HG02623 (cell line): ENCODE results near the gene IL3.
A peak's percentile ranks its signal among the peaks of the same experiment; 100 is the strongest.

Experiments used
- ATAC-seq: cut with Tn5 transposase; IDR thresholded peaks from one replicate; pipeline ENCODE4 v1.9.1; 2021; ENCODE audit warnings: moderate library complexity; ENCODE audit not compliant: unreplicated experiment

The IL3 gene

GRCh38 chr5:132056610-132057497 is 3.6 kb upstream of the IL3 start:
- ATAC-seq, result no peak

- ATAC-seq, result no peak
Measured at GRCh38 chr5:132057498-132058255, 2.8 kb upstream of the IL3 start.

- no peak for ATAC-seq
Measured at GRCh38 chr5:132058646-132059042, 1.8 kb upstream of the IL3 start.

- ATAC-seq, result no peak
Measured at GRCh38 chr5:132059043-132059695, 1.3 kb upstream of the IL3 start.

- no peak for ATAC-seq
Measured at GRCh38 chr5:132059696-132060500, 557 bp upstream of the IL3 start.

GRCh38 chr5:132063090-132063911 is 2.8 kb downstream of the IL3 start:
- ATAC-seq, result peak; percentile 47

DNA sequence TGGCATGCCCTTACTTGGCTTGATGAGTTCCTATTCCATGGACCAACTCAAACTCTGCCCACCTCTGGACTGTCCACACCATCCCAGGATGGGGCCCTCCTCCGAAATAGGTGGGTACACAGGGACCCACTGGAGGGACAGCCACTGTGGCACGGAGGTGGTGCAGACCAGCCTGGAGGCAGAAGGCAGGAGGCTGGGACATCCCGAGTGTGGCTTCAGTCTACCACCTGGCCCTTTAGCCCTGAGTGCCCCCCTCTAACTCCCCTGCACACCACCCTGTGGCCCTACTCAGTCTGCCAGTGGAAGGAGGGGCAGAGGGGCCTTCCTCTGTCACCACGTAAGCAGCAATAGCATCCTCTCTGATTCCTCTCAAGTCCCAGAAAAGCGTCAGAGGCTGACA is 3.7 kb downstream of the IL3 start:
- ATAC-seq, result no peak

DNA sequence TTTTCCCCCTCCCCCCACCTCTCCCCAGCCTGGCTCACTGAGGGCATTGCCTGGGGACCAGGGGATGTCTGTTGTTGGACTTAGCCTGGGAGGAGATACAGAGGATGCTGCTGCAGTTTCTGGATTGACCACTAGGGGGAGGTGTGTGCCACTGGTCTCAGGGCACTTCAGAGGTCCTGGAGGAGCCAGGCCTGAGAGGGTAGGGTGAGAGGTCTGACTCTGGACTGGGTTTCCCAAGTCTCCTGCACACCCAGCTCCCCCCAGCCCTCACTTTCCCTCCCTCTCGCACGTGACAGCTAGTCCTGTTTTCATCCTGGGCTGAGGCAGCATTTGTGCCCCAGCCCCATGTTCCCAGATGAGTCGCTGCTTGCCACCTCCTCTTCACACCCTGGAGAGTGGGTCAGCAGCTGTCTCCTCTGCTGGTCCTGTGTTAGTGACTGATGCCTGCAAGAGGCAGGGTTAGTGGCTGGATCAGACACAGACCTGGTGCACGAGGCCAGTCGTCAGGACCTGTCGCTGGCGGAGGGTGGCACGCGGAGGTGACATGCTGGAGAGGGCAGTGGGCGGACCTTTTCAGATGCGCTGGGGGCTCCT is 4.4 kb downstream of the IL3 start:
- peak; percentile 59 for ATAC-seq

GRCh38 chr5:132065351-132065937 is 5.0 kb downstream of the IL3 start:
- ATAC-seq, result no peak

- ATAC-seq, result no peak
Measured at GRCh38 chr5:132065951-132066701, 5.7 kb downstream of the IL3 start.

DNA sequence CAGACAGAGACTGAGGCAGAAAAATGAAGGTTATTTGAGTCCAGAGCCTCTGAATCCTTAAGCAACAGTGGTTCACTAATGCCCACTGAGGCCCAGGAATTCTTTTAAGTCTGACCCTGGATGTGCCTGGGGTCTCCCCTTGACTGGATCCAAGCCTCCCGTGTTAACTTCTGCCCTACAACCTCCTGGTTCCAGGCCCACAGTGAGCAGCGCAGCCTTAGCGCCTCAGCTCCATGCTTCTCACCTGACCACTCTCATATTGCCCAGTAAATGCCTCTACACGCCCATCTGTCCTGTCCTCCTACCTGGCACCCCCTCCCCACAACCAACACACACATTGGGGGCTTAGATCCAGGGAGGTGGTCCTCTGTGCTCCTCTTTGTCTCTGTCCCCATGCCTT is 6.4 kb downstream of the IL3 start:
- ATAC-seq, result no peak

- ATAC-seq, result no peak
Measured at GRCh38 chr5:132067451-132067850, 7.0 kb downstream of the IL3 start.

GRCh38 chr5:132067941-132068808 is 7.7 kb downstream of the IL3 start:
- no peak for ATAC-seq

DNA sequence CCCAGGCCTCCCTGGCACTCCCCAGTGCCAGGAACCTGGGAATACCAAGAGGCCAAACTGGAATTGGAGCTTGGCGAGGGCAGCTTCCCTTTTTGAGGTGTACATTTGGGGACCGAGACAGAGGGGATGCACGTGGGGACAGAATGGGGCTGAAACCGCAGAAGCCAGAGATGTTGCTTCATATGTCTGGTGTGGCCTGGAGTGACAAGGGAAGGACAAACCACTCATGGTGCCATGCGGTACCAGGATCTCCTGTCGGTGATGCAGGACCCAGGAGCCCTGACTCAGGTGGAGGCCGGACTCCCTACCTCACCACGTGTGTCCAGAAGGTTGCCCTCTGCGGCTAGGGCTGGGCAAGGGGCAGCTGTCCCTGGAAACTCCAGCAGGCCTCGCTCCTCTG is 9.1 kb downstream of the IL3 start:
- ATAC-seq, result no peak

- ATAC-seq, result no peak
Measured at GRCh38 chr5:132069994-132070393, 9.5 kb downstream of the IL3 start.

DNA sequence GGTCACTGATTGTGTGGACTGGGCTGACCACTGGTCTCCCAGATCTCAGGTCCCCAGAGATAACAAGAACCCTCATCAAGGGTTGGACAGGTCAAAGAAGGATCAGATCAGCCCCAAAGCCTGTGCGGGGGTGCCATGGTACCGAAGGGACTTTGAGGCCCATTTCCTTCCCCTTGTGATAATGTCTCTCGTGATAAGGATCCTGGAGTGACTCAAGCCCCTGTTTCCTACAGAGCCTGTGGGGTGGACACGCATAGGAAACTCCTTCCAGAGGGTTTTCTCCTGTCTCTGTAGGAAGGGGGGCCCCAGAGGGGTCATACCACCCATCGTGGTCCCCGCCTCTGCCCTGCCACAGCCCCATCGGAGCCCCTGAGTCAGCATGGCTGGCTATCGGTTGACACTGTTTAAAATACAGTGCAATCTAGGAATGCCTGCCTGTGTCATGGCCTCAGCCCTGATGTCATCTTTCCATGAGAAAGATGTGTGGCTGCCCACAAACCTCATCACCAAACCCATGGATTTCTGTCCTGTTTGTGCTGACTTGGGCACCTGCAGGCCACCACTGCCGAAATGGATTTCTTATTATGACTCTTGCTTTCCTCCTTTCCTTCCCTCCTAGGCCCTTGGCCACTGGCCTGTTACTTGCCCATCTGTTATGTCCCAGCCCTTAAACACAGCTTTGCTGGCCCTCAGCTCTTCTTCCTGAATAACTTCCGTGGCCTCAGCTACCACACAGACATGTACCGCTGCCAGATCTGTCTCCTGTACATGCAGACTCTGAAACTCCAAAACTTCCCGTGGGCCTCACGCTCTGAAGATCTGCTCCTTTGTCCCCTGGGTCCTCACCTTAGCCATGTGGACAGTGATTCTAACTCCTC is 10.2 kb downstream of the IL3 start:
- no peak for ATAC-seq

GRCh38 chr5:132071338-132071707 is 10.9 kb downstream of the IL3 start:
- ATAC-seq, result no peak
